HG03521 (cell line): ENCODE measurements around the gene YJEFN3.

Experiments used
- ATAC-seq: cut with Tn5 transposase; IDR thresholded peaks from one replicate; pipeline ENCODE4 v1.9.1; 2021; ENCODE audit warnings: mild to moderate bottlenecking, moderate library complexity; ENCODE audit not compliant: unreplicated experiment

Gene YJEFN3

GRCh38 chr19:19515642-19516519, 12.8 kb upstream of the YJEFN3 start, which contains the start of gene NDUFA13:
Gene NDUFA13, plus strand, starts transcription at chr19:19516225. Its CDS starts 14 bp downstream, at chr19:19516239.
- peak; percentile 84 for ATAC-seq

- no peak for ATAC-seq
Observed at GRCh38 chr19:19517235-19517619, 11.5 kb upstream of the YJEFN3 start.

- ATAC-seq = no peak
Observed at GRCh38 chr19:19520989-19521388, 7.7 kb upstream of the YJEFN3 start.

GRCh38 chr19:19523177-19523576, 5.5 kb upstream of the YJEFN3 start:
- ATAC-seq = no peak

- ATAC-seq = no peak
Observed at GRCh38 chr19:19524053-19524452, 4.7 kb upstream of the YJEFN3 start.

GRCh38 chr19:19525611-19526380, 2.9 kb upstream of the YJEFN3 start:
- ATAC-seq = no peak

- ATAC-seq = no peak
Observed at GRCh38 chr19:19526581-19527370, 1.9 kb upstream of the YJEFN3 start.

- ATAC-seq = no peak
Observed at GRCh38 chr19:19527371-19527656, 1.4 kb upstream of the YJEFN3 start.

GRCh38 chr19:19527674-19528625, 761 bp upstream of the YJEFN3 start:
- no peak for ATAC-seq

- no peak for ATAC-seq
Observed at GRCh38 chr19:19529783-19530422, 1.2 kb downstream of the YJEFN3 start.

- no peak for ATAC-seq
Observed at GRCh38 chr19:19530423-19530804, 1.7 kb downstream of the YJEFN3 start.

GRCh38 chr19:19530889-19531288, 2.2 kb downstream of the YJEFN3 start:
- no peak for ATAC-seq

GRCh38 chr19:19531951-19532805, 3.5 kb downstream of the YJEFN3 start:
- ATAC-seq = no peak

- ATAC-seq = no peak
Observed at GRCh38 chr19:19532806-19533701, 4.3 kb downstream of the YJEFN3 start.

GRCh38 chr19:19533841-19534240, 5.1 kb downstream of the YJEFN3 start:
- no peak for ATAC-seq

GRCh38 chr19:19534556-19535265, 6.0 kb downstream of the YJEFN3 start:
- no peak for ATAC-seq
